Measurements from ENCODE around the gene AKAP6.

The AKAP6 gene

GRCh38 chr14:32817780-32818179 is 488.7 kb downstream of the AKAP6 start:
- Mint-ChIP-seq H3K27ac (no peak overlapping the region), H3K4me1 (ENCODE audit: low read depth in 2 of 2) (no peaks in the 10 kb centered on the region), H3K27me3 (no peaks in the 10 kb centered on the region), H3K9me3 (peaks cover 12 to 15% of the 10 kb centered on the region in 2 donors), H3K4me3 (no peak overlapping the region), H3K36me3 (ENCODE audit: insufficient read depth) (no peaks in the 10 kb centered on the region)
- DNase-seq = no peak
- ATAC-seq (replicated peaks) = no peak

GRCh38 chr14:32818581-32818980 is 489.5 kb downstream of the AKAP6 start:
- no peaks in the 10 kb centered on the region for H3K36me3 Mint-ChIP-seq (ENCODE audit: insufficient read depth)
- ATAC-seq (replicated peaks) (no peak), DNase-seq (no peak)
- H3K27me3 Mint-ChIP-seq = no peaks in the 10 kb centered on the region
- peaks cover 14 to 15% of the 10 kb centered on the region in 2 donors for H3K9me3 Mint-ChIP-seq
- no peaks in the 10 kb centered on the region for H3K4me1 Mint-ChIP-seq (ENCODE audit: low read depth in 2 of 2)
- no peak overlapping the region for H3K27ac Mint-ChIP-seq
- no peak overlapping the region for H3K4me3 Mint-ChIP-seq

GRCh38 chr14:32820181-32820580 is 491.1 kb downstream of the AKAP6 start:
- Mint-ChIP-seq H3K4me1 (ENCODE audit: low read depth in 2 of 2) (no peaks in the 10 kb centered on the region), H3K4me3 (no peak overlapping the region), H3K9me3 (peaks cover 14 to 15% of the 10 kb centered on the region in 2 donors), H3K27ac (no peak overlapping the region), H3K27me3 (no peaks in the 10 kb centered on the region), H3K36me3 (ENCODE audit: insufficient read depth) (no peaks in the 10 kb centered on the region)
- ATAC-seq (replicated peaks) = no peak
- DNase-seq = no peak

- no peaks in the 10 kb centered on the region for H3K27me3 Mint-ChIP-seq
- peaks cover 14 to 15% of the 10 kb centered on the region in 2 donors for H3K9me3 Mint-ChIP-seq
- H3K4me1 Mint-ChIP-seq (ENCODE audit: low read depth in 2 of 2) = no peaks in the 10 kb centered on the region
- no peaks in the 10 kb centered on the region for H3K36me3 Mint-ChIP-seq (ENCODE audit: insufficient read depth)
- no peak overlapping the region for H3K27ac Mint-ChIP-seq
- DNase-seq = no peak
- no peak for ATAC-seq (replicated peaks)
- H3K4me3 Mint-ChIP-seq = no peak overlapping the region
Measured at GRCh38 chr14:32820682-32821081, 491.6 kb downstream of the AKAP6 start.

- no peak overlapping the region for H3K27ac Mint-ChIP-seq
- H3K27me3 Mint-ChIP-seq = no peaks in the 10 kb centered on the region
- no peak for ATAC-seq (replicated peaks)
- H3K9me3 Mint-ChIP-seq = peaks cover 14 to 15% of the 10 kb centered on the region in 2 donors
- no peak for DNase-seq
- no peaks in the 10 kb centered on the region for H3K36me3 Mint-ChIP-seq (ENCODE audit: insufficient read depth)
- H3K4me1 Mint-ChIP-seq (ENCODE audit: low read depth in 2 of 2) = no peaks in the 10 kb centered on the region
- H3K4me3 Mint-ChIP-seq = no peak overlapping the region
Measured at GRCh38 chr14:32821964-32822653, 493.0 kb downstream of the AKAP6 start.

GRCh38 chr14:32823706-32824105 is 494.6 kb downstream of the AKAP6 start:
- Mint-ChIP-seq H3K36me3 (ENCODE audit: insufficient read depth) (no peaks in the 10 kb centered on the region), H3K4me1 (ENCODE audit: low read depth in 2 of 2) (no peaks in the 10 kb centered on the region), H3K4me3 (no peak overlapping the region), H3K27ac (no peak overlapping the region), H3K9me3 (peaks cover 19 to 29% of the 10 kb centered on the region in 2 donors), H3K27me3 (no peaks in the 10 kb centered on the region)
- ATAC-seq (replicated peaks) = no peak
- DNase-seq = no peak

- DNase-seq = no peak
Measured at GRCh38 chr14:32824195-32824594, 495.1 kb downstream of the AKAP6 start.

GRCh38 chr14:32825058-32825457 is 496.0 kb downstream of the AKAP6 start:
- no peaks in the 10 kb centered on the region for H3K4me1 Mint-ChIP-seq (ENCODE audit: low read depth in 2 of 2)
- H3K36me3 Mint-ChIP-seq (ENCODE audit: insufficient read depth) = peaks cover 3% of the 10 kb centered on the region
- ATAC-seq (replicated peaks) (no peak), DNase-seq (no peak)
- no peak overlapping the region for H3K27ac Mint-ChIP-seq
- H3K4me3 Mint-ChIP-seq = no peak overlapping the region
- H3K27me3 Mint-ChIP-seq = no peaks in the 10 kb centered on the region
- peaks cover 16 to 27% of the 10 kb centered on the region in 2 donors for H3K9me3 Mint-ChIP-seq

More at GRCh38 chr14:32824195-32824594, 495.1 kb downstream of the AKAP6 start:
- no peak overlapping the region for H3K4me3 Mint-ChIP-seq
- ATAC-seq (replicated peaks) = no peak
- no peak overlapping the region for H3K27ac Mint-ChIP-seq
- no peaks in the 10 kb centered on the region for H3K27me3 Mint-ChIP-seq
- no peaks in the 10 kb centered on the region for H3K36me3 Mint-ChIP-seq (ENCODE audit: insufficient read depth)
- no peaks in the 10 kb centered on the region for H3K4me1 Mint-ChIP-seq (ENCODE audit: low read depth in 2 of 2)
- H3K9me3 Mint-ChIP-seq = peaks cover 18 to 28% of the 10 kb centered on the region in 2 donors

- Mint-ChIP-seq H3K4me1 (ENCODE audit: low read depth in 2 of 2) (no peaks in the 10 kb centered on the region), H3K27me3 (no peaks in the 10 kb centered on the region), H3K27ac (no peak overlapping the region), H3K9me3 (peaks cover 10 to 22% of the 10 kb centered on the region in 2 donors), H3K36me3 (ENCODE audit: insufficient read depth) (peaks cover 4% of the 10 kb centered on the region), H3K4me3 (no peak overlapping the region)
- ATAC-seq (replicated peaks) (no peak), DNase-seq (no peak)
Measured at GRCh38 chr14:32826404-32827082, 497.4 kb downstream of the AKAP6 start.

- ATAC-seq (replicated peaks) = no peak
- Mint-ChIP-seq H3K36me3 (ENCODE audit: insufficient read depth) (peaks cover 4% of the 10 kb centered on the region), H3K27me3 (no peaks in the 10 kb centered on the region), H3K27ac (no peak overlapping the region), H3K4me1 (ENCODE audit: low read depth in 2 of 2) (no peaks in the 10 kb centered on the region), H3K4me3 (no peak overlapping the region), H3K9me3 (peaks cover 7 to 24% of the 10 kb centered on the region in 2 donors)
- DNase-seq = no peak
Measured at GRCh38 chr14:32827514-32827913, 498.4 kb downstream of the AKAP6 start.

GRCh38 chr14:32835924-32836323 is 506.8 kb downstream of the AKAP6 start:
- peaks cover 3% of the 10 kb centered on the region for H3K36me3 Mint-ChIP-seq (ENCODE audit: insufficient read depth)
- DNase-seq = no peak
- H3K4me3 Mint-ChIP-seq = no peak overlapping the region
- ATAC-seq (replicated peaks) = no peak
- H3K27me3 Mint-ChIP-seq = no peaks in the 10 kb centered on the region
- H3K9me3 Mint-ChIP-seq = peaks cover 2 to 7% of the 10 kb centered on the region in 2 donors
- H3K27ac Mint-ChIP-seq = no peak overlapping the region
- no peaks in the 10 kb centered on the region for H3K4me1 Mint-ChIP-seq (ENCODE audit: low read depth in 2 of 2)

GRCh38 chr14:32841698-32842097 is 512.6 kb downstream of the AKAP6 start:
- no peak overlapping the region for H3K27ac Mint-ChIP-seq
- H3K36me3 Mint-ChIP-seq (ENCODE audit: insufficient read depth) = peaks cover 3% of the 10 kb centered on the region
- DNase-seq (no peak), ATAC-seq (replicated peaks) (no peak)
- no peak overlapping the region for H3K4me3 Mint-ChIP-seq
- no peaks in the 10 kb centered on the region for H3K4me1 Mint-ChIP-seq (ENCODE audit: low read depth in 2 of 2)
- H3K27me3 Mint-ChIP-seq = no peaks in the 10 kb centered on the region
- H3K9me3 Mint-ChIP-seq = peaks cover 6 to 22% of the 10 kb centered on the region in 2 donors

- H3K9me3 Mint-ChIP-seq = peaks cover 14 to 38% of the 10 kb centered on the region in 2 donors
- ATAC-seq (replicated peaks) (no peak), DNase-seq (no peak)
- no peaks in the 10 kb centered on the region for H3K27me3 Mint-ChIP-seq
- no peaks in the 10 kb centered on the region for H3K36me3 Mint-ChIP-seq (ENCODE audit: insufficient read depth)
- H3K4me3 Mint-ChIP-seq = no peak overlapping the region
- H3K4me1 Mint-ChIP-seq (ENCODE audit: low read depth in 2 of 2) = no peaks in the 10 kb centered on the region
- no peak overlapping the region for H3K27ac Mint-ChIP-seq
Measured at GRCh38 chr14:32846821-32847365, 517.8 kb downstream of the AKAP6 start.

- H3K4me3 Mint-ChIP-seq = no peak overlapping the region
- H3K27ac Mint-ChIP-seq = no peak overlapping the region
- DNase-seq = no peak
- H3K4me1 Mint-ChIP-seq (ENCODE audit: low read depth in 2 of 2) = no peaks in the 10 kb centered on the region
- ATAC-seq (replicated peaks) = no peak
- no peaks in the 10 kb centered on the region for H3K36me3 Mint-ChIP-seq (ENCODE audit: insufficient read depth)
- H3K27me3 Mint-ChIP-seq = no peaks in the 10 kb centered on the region
- peaks cover 14 to 34% of the 10 kb centered on the region in 2 donors for H3K9me3 Mint-ChIP-seq
Measured at GRCh38 chr14:32847867-32848266, 518.8 kb downstream of the AKAP6 start.
